Measurements from ENCODE around the gene ACOT11. TPM values are rescaled to one million over a fixed set of nuclear protein-coding genes. Genes with fewer than 3 reads are reported as not detected.

Gene ACOT11
- total and polyA plus RNA-seq, 2 donors from 2014 or later = 24.6 to 31.1 TPM

DNA sequence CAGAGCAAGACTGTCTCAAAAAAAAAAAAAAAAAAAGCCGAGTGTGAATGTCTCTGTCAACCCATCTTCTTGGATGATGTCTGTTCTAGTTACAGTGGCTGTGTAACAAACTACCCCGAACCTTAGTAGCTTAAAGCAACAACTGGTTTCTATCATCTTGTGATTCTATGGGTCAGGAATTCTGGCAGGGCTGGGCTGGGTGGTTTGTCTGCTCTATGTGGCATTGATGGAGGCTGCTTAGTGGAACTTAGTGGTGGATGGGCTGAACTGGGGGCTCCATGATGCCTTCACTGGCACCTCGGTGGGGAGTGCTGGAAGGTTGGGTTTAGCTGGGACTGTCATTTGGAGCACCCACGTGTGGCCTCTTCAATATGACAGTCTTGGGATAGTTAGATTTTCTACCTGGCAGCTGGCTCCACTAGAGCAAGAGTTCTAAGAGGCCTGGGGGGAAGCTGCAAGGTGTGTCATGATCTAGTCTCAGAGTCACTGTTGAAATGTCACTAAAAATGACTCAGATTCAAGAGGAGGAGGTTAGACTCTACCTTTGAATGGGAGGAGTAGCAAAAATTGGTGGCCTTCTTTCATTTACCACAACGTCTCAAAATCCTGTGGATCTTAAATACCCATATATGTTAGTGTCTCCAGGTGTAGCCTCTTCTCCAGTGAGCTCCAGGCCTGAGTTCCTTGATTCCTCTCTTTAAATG is 18.6 kb downstream of the ACOT11 start:
- FAIRE-seq (no peak), DNase-seq (peak in 1 of 5 donors; percentile 41)
- no peak overlapping the region for H3K4me3 ChIP-seq (ENCODE audit: low read length in 3 of 3)
- no peak overlapping the region for H3K27ac ChIP-seq (ENCODE audit: low read depth in 2 of 2, low read length in 2 of 2)
- H3K9me3 ChIP-seq (ENCODE audit: control insufficient read depth in 2 of 3, insufficient read depth in 1 of 3, low read length in 3 of 3) = no peaks in the 10 kb centered on the region
- TF ChIP-seq, protein P1, sequence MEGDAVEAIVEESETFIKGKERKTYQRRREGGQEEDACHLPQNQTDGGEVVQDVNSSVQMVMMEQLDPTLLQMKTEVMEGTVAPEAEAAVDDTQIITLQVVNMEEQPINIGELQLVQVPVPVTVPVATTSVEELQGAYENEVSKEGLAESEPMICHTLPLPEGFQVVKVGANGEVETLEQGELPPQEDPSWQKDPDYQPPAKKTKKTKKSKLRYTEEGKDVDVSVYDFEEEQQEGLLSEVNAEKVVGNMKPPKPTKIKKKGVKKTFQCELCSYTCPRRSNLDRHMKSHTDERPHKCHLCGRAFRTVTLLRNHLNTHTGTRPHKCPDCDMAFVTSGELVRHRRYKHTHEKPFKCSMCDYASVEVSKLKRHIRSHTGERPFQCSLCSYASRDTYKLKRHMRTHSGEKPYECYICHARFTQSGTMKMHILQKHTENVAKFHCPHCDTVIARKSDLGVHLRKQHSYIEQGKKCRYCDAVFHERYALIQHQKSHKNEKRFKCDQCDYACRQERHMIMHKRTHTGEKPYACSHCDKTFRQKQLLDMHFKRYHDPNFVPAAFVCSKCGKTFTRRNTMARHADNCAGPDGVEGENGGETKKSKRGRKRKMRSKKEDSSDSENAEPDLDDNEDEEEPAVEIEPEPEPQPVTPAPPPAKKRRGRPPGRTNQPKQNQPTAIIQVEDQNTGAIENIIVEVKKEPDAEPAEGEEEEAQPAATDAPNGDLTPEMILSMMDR (IDR thresholded peaks at IDR 0.05; ENCODE audit: borderline replicate concordance, extremely low read depth, insufficient read depth) = no peak
- H3K27me3 ChIP-seq (ENCODE audit: control insufficient read depth, insufficient read depth, low read length) = no peaks in the 10 kb centered on the region
- H3K9ac ChIP-seq (ENCODE audit: low read length in 3 of 3) = no peak overlapping the region
- H3K36me3 ChIP-seq (ENCODE audit: control insufficient read depth in 2 of 3, insufficient read depth in 3 of 3, low read length in 3 of 3) = no peaks in the 10 kb centered on the region
- H3K4me1 ChIP-seq (ENCODE audit: control insufficient read depth in 2 of 3, insufficient read depth in 2 of 3, low read depth in 1 of 3, low read length in 3 of 3) = peaks cover 0 to 2% (median 0%) of the 10 kb centered on the region in 3 donors
- intact Hi-C loops (cut with DNase I) = no loop called here

DNA sequence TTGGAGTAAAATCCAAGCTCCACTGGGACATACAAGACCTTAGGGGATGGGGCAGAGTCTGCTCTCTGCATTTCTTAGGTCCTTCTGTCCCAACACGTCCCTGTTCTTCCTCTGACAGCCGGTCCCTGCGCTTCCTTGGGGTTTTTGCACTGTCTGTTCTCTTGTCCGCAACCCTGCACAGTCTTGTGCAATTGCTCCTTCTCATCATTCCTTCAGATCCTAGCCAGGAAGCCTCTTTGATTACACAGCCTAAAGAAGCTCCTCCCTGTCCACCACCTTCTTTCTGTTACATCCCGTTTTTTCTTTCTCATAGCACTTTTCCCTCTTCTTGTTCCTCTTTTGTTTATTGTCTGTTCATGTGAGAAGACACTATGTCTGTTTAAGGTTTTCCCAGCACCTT is 19.9 kb downstream of the ACOT11 start:
- DNase-seq = peak in 1 of 5 donors; percentile 17
- FAIRE-seq = no peak

DNA sequence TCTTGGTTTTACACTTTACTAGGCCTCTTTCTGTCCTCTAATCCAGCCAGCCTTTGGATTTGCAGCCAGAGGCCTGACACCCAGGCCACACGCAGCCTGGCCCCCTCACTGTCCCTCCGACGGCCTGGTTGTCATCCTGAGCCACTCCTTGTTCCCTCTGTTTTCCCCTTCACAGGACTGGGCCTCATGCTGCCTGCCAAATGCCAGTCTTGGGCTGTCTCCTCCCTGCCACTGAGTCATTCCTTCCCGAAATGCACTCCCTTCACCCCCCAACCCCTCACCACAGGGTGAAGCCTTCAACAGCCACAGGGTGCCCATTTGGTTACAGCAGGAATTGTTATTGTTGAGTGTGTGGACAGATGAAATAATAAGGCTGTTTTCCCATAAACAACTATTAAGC is 21.3 kb downstream of the ACOT11 start:
- FAIRE-seq = no peak
- TF ChIP-seq, protein P1 (IDR thresholded peaks at IDR 0.05; ENCODE audit: borderline replicate concordance, extremely low read depth, insufficient read depth) = no peak
- Histone ChIP-seq H3K9ac (ENCODE audit: low read length in 3 of 3) (no peak overlapping the region), H3K4me3 (ENCODE audit: low read length in 3 of 3) (no peak overlapping the region), H3K9me3 (ENCODE audit: control insufficient read depth in 2 of 3, insufficient read depth in 1 of 3, low read length in 3 of 3) (no peaks in the 10 kb centered on the region), H3K27ac (ENCODE audit: low read depth in 2 of 2, low read length in 2 of 2) (peak overlapping the region in 1 of 2 donors; percentile 0), H3K4me1 (ENCODE audit: control insufficient read depth in 2 of 3, insufficient read depth in 2 of 3, low read depth in 1 of 3, low read length in 3 of 3) (peaks cover 0 to 5% (median 0%) of the 10 kb centered on the region in 3 donors), H3K36me3 (ENCODE audit: control insufficient read depth in 2 of 3, insufficient read depth in 3 of 3, low read length in 3 of 3) (no peaks in the 10 kb centered on the region), H3K27me3 (ENCODE audit: control insufficient read depth, insufficient read depth, low read length) (no peaks in the 10 kb centered on the region)
- intact Hi-C loops (cut with DNase I) = no loop called here
- peak in 2 of 5 donors; percentile 32 to 76 for DNase-seq

More for the DNA sequence above, 19.9 kb downstream of the ACOT11 start:
- TF ChIP-seq, protein P1 (IDR thresholded peaks at IDR 0.05; ENCODE audit: borderline replicate concordance, extremely low read depth, insufficient read depth) = no peak
- Histone ChIP-seq H3K36me3 (ENCODE audit: control insufficient read depth in 2 of 3, insufficient read depth in 3 of 3, low read length in 3 of 3) (no peaks in the 10 kb centered on the region), H3K4me1 (ENCODE audit: control insufficient read depth in 2 of 3, insufficient read depth in 2 of 3, low read depth in 1 of 3, low read length in 3 of 3) (peaks cover 0 to 7% (median 0%) of the 10 kb centered on the region in 3 donors), H3K27ac (ENCODE audit: low read depth in 2 of 2, low read length in 2 of 2) (no peak overlapping the region), H3K27me3 (ENCODE audit: control insufficient read depth, insufficient read depth, low read length) (no peaks in the 10 kb centered on the region), H3K4me3 (ENCODE audit: low read length in 3 of 3) (no peak overlapping the region), H3K9ac (ENCODE audit: low read length in 3 of 3) (no peak overlapping the region), H3K9me3 (ENCODE audit: control insufficient read depth in 2 of 3, insufficient read depth in 1 of 3, low read length in 3 of 3) (no peaks in the 10 kb centered on the region)
- intact Hi-C loops (cut with DNase I) = no loop called here
